Measurements from ENCODE around the gene LUC7L3. TPM values are rescaled to one million over a fixed set of nuclear protein-coding genes. Genes with fewer than 3 reads are reported as not detected.

The LUC7L3 gene
- total RNA-seq, 3 donors from 2014 or later, result 91.0 to 122 (median 114) TPM

DNA sequence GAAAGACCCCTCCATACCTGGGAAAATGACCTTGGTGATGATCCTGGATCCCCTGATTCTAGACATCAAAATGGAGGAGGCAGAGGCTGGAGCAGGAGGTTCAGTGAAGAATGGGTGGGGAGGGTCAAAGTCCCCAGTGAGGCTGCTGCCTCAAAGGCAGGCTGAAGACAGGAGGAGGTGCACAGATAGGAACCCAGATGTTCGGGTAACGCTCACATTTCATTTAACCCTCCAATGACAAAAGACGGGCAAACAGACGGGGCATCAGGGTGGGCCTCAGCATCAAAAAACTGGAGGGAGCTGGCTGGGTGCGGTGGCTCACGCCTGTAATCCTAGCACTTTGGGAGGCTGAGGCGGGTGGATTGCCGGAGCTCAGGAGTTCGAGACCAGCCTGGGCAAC is 48.0 kb downstream of the LUC7L3 start, which contains the start of gene ANKRD40CL:
Gene ANKRD40CL (minus strand): TSS at position 73 of the 400 bp plus-strand sequence. CDS start 605 bp downstream, outside the sequence.
- ATAC-seq (peak; percentile 57), DNase-seq (peak in 2 of 3 donors; percentile 61 to 75)
- Histone ChIP-seq H3K4me1 (ENCODE audit: low read depth) (peaks cover 31% of the 10 kb centered on the region), H3K36me3 (ENCODE audit: low read depth) (no peaks in the 10 kb centered on the region), H3K9me3 (no peaks in the 10 kb centered on the region), H3K4me3 (no peak within 1 kb of the TSS)
- TF ChIP-seq, protein P1, sequence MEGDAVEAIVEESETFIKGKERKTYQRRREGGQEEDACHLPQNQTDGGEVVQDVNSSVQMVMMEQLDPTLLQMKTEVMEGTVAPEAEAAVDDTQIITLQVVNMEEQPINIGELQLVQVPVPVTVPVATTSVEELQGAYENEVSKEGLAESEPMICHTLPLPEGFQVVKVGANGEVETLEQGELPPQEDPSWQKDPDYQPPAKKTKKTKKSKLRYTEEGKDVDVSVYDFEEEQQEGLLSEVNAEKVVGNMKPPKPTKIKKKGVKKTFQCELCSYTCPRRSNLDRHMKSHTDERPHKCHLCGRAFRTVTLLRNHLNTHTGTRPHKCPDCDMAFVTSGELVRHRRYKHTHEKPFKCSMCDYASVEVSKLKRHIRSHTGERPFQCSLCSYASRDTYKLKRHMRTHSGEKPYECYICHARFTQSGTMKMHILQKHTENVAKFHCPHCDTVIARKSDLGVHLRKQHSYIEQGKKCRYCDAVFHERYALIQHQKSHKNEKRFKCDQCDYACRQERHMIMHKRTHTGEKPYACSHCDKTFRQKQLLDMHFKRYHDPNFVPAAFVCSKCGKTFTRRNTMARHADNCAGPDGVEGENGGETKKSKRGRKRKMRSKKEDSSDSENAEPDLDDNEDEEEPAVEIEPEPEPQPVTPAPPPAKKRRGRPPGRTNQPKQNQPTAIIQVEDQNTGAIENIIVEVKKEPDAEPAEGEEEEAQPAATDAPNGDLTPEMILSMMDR (IDR thresholded peaks at IDR 0.05), result no peak
- intact Hi-C loops (cut with DNase I, micrococcal nuclease), result no loop called here

DNA sequence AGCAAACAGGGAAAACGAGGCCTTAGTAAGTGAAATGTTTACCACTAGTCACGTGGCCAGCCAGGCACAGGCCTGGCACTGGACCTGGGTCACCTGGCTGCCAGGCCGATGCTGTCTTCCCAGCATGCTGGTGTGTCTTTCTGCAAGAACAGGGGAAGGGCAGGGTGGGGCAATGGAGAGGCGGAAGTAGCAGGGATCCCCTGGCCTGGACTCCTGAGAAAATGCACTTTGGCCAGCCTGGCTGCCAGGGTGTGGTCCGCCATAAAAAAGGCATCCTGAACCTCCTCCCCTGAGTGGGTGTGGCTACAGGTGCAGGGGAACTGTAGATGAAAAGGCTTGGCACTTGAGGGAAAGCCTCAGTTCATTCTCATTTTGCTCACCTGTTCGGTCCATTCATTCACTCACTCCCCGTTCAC is 49.0 kb downstream of the LUC7L3 start:
- TF ChIP-seq, protein P1 (IDR thresholded peaks at IDR 0.05), result no peak
- Histone ChIP-seq H3K36me3 (ENCODE audit: low read depth) (no peaks in the 10 kb centered on the region), H3K4me3 (no peak overlapping the region), H3K9me3 (no peaks in the 10 kb centered on the region), H3K4me1 (ENCODE audit: low read depth) (peaks cover 30% of the 10 kb centered on the region)
- ATAC-seq (peak; percentile 89), DNase-seq (peak; percentile 95 to 98 (median 95))
- intact Hi-C loops (cut with DNase I, micrococcal nuclease), result no loop called here

DNA sequence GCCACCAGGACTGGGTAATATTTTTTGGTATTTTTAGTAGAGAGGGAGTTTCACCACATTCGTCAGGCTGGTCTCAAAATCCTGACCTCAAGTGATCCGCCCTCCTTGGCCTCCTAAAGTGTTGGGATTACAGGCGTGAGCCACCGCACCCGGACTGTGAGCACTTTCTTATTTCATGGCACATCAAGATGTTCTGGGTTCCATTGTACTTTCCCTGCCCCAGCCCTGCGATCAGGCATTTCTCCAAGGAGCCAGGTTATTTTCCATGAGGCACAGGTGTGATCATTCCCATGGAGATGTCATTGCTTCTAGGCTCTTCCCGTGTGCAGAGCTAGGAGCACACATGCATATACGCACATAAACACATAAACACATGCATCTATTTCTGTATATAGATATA is 50.5 kb downstream of the LUC7L3 start:
- Histone ChIP-seq H3K36me3 (ENCODE audit: low read depth) (no peaks in the 10 kb centered on the region), H3K4me1 (ENCODE audit: low read depth) (peaks cover 16% of the 10 kb centered on the region), H3K4me3 (no peak overlapping the region), H3K9me3 (no peaks in the 10 kb centered on the region)
- intact Hi-C loops (cut with DNase I, micrococcal nuclease), result no loop called here
- ATAC-seq (no peak), DNase-seq (no peak)
- TF ChIP-seq, protein P1 (IDR thresholded peaks at IDR 0.05), result no peak

DNA sequence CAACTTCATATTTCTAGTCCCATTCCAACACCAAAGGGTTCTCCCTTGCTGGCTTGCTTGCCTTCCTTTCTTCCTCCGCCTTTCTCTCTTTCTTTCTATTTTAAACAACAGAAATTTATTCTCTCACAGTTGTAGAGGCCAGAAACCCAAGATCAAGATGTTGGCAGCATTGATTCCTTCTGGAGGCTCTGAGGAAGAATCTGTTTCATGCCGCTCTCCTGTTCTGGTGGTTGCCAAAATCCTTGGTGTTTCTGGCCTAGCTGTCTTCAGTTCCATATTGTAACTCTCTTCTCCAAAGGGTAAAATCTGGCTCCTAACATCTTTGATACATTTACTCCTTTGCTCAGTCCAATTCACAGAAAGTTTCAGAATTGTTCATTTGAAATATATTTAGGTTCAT is 50.9 kb downstream of the LUC7L3 start:
- Histone ChIP-seq H3K36me3 (ENCODE audit: low read depth) (no peaks in the 10 kb centered on the region), H3K9me3 (no peaks in the 10 kb centered on the region), H3K4me1 (ENCODE audit: low read depth) (peaks cover 12% of the 10 kb centered on the region), H3K4me3 (no peak overlapping the region)
- DNase-seq, result no peak
- intact Hi-C loops (cut with DNase I, micrococcal nuclease), result no loop called here
- TF ChIP-seq, protein P1 (IDR thresholded peaks at IDR 0.05), result no peak
- no peak for ATAC-seq

DNA sequence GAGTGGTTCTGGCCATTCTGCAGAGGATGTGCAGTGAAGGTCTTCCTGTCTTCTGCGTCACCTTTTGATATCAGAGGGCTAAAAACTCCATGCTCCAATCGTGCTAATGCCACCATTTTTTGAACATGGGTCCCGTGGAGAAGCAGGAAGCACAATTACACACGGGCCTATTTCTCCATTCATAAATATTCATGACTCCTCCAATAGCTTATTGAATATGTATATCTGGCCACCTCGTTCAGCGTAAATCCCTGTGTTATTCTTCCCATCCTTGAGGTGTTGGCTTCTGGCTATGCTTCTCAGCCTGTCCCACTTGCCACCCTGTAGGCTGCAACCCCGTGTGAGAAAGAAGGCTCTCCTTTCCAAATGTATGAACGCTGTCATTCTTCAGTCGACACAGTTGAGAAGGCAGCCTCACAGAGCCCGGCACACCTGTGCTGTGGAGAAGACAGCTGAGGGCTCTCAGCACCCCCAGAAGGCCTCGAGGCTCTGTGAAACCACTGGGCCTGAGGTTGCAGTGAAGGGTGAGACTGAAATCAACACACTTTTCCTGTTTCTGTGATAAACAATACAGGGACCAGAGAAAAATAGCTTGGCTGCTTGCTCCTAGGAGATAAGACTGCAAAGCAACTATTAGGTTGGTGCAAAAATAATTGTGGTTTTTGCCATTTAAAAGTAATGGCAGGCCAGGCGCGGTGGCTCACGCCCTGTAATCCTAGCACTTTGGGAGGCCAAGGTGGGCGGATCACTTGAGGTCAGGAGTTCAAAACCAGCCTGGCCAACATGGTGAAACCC is 52.8 kb downstream of the LUC7L3 start:
- peaks cover 2% of the 10 kb centered on the region for H3K4me1 ChIP-seq (ENCODE audit: low read depth)
- H3K9me3 ChIP-seq, result no peaks in the 10 kb centered on the region
- intact Hi-C loops (cut with DNase I, micrococcal nuclease), result no loop called here
- TF ChIP-seq, protein P1 (IDR thresholded peaks at IDR 0.05), result no peak
- no peak overlapping the region for H3K4me3 ChIP-seq
- no peak for ATAC-seq
- no peak for DNase-seq
- H3K36me3 ChIP-seq (ENCODE audit: low read depth), result no peaks in the 10 kb centered on the region
